Panc1 (cell line): ENCODE results near the gene DSCAML1.

Experiments
- CTCF ChIP-seq: fragments of 450-650 bp; IDR thresholded peaks from 2 replicates; pipeline ENCODE4 v1.5.1; 2017; ENCODE audit warnings: mild to moderate bottlenecking
- POLR2AphosphoS5 ChIP-seq: IDR thresholded peaks from 2 replicates; pipeline ENCODE4 v1.6.1; 2012; ENCODE audit warnings: mild to moderate bottlenecking, low read depth, low read length, moderate library complexity
- REST ChIP-seq, 2 experiments: IDR thresholded peaks; 2 replicates each; pipeline ENCODE4 v1.6.1; 2011 to 2012; ENCODE audit warnings: low read depth in 2 of 2, control low read depth in 1 of 2, low read length in 1 of 2, mild to moderate bottlenecking in 1 of 2, moderate library complexity in 1 of 2; ENCODE audit not compliant: insufficient read depth in 1 of 2

GRCh38 chr11:117573326-117573725 lies 223.7 kb downstream of the DSCAML1 start:
- no peak for TF ChIP-seq REST (IDR thresholded peaks at IDR 0.05; ENCODE audit: insufficient read depth in 1 of 2, low read depth in 2 of 2, low read length in 1 of 2)
- TF ChIP-seq CTCF = no peak
- TF ChIP-seq POLR2AphosphoS5 = no peak
